Effector memory CD4-positive, alpha-beta T cell (primary cell): ENCODE data around the gene TNK2.
"Not testable (repeated sequence)": the region's sequence is repeated elsewhere in the genome, so short reads cannot be mapped to it uniquely, and the experiment has no call there.

ENCODE experiments used
- DNase-seq, 3 donors: peaks; one replicate each; pipeline ENCODE4 v3.0.0-alpha.2; 2020
- H3K27ac ChIP-seq: 2 replicates; pipeline ENCODE4 v1.7.0; 2013; ENCODE audit warnings: mild to moderate bottlenecking, low read length, moderate library complexity; ENCODE audit not compliant: insufficient read depth, poor library complexity, severe bottlenecking
- H3K27me3 ChIP-seq: replicated peaks from 2 replicates; pipeline ENCODE4 v1.7.0; 2013; ENCODE audit warnings: mild to moderate bottlenecking, low read length; ENCODE audit not compliant: insufficient read depth, control insufficient read depth, poor library complexity, severe bottlenecking
- H3K36me3 ChIP-seq: 2 replicates; pipeline ENCODE4 v1.7.0; 2013; ENCODE audit warnings: mild to moderate bottlenecking, low read length, moderate library complexity; ENCODE audit not compliant: control insufficient read depth, insufficient read depth
- H3K4me1 ChIP-seq: 2 replicates; pipeline ENCODE4 v1.7.0; 2013; ENCODE audit warnings: low read length, mild to moderate bottlenecking; ENCODE audit not compliant: control insufficient read depth, insufficient read depth, poor library complexity, severe bottlenecking
- H3K4me3 ChIP-seq: 2 replicates; pipeline ENCODE4 v1.7.0; 2013; ENCODE audit warnings: low read length, low read depth, mild to moderate bottlenecking; ENCODE audit not compliant: insufficient read depth, poor library complexity, severe bottlenecking
- H3K9me3 ChIP-seq: 2 replicates; pipeline ENCODE4 v1.7.0; 2013; ENCODE audit warnings: mild to moderate bottlenecking, low read length, moderate library complexity; ENCODE audit not compliant: control insufficient read depth

Gene TNK2

DNA sequence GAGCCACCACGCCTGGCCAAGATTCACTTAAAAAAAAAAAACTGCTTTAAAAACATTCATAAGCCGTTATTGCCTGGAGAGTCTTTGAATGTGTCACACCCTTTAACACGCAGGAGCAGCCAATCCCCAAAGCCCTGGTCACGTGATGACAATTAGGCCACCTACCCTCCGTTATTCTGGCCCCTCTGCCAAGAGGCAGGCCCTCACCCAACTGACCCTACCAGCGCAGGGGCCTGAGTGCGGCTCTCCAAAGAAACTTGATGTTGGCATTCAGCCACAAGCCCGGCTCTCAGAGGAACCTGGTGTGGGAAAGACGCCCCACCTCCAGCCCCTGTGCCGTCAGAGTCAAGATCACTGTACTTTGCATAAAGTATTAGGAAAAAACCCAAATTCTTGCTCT lies 85.1 kb downstream of the TNK2 start:
- no peaks in the 10 kb centered on the region for H3K9me3 ChIP-seq
- H3K4me1 ChIP-seq: no peaks in the 10 kb centered on the region
- no peaks in the 10 kb centered on the region for H3K36me3 ChIP-seq
- H3K4me3 ChIP-seq: no peak overlapping the region
- H3K27me3 ChIP-seq: peaks cover 3% of the 10 kb centered on the region
- no peak overlapping the region for H3K27ac ChIP-seq
- DNase-seq: no peak

DNA sequence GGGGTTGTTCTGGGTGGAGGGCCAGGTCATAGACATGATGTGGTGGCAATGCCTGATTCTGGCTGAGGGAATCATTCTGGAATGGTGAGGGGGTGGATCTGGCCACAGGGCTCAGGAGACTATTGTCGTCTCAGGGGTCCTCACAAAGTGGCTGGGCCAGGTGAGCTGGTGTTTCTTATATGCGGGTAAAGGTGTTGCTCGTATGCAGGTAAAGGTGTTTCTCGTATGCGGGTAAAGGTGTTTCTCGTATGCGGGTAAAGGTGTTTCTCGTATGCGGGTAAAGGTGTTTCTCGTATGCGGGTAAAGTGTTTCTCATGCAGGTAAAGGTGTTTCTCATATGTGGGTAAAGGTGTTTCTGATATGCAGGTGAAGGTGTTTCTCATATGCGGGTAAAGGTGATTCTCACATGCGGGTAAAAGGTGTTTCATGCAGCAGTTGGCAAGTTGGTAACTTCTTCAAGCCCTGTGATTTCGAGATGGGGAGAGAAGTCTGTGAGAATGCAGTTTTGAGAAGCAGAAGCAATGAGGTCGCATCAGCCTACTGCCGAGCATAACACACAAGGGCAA lies 86.1 kb downstream of the TNK2 start:
- H3K27me3 ChIP-seq: peaks cover 3% of the 10 kb centered on the region
- H3K27ac ChIP-seq: no peak overlapping the region
- no peaks in the 10 kb centered on the region for H3K9me3 ChIP-seq
- H3K4me3 ChIP-seq: no peak overlapping the region
- no peak for DNase-seq
- no peaks in the 10 kb centered on the region for H3K36me3 ChIP-seq
- H3K4me1 ChIP-seq: no peaks in the 10 kb centered on the region

DNA sequence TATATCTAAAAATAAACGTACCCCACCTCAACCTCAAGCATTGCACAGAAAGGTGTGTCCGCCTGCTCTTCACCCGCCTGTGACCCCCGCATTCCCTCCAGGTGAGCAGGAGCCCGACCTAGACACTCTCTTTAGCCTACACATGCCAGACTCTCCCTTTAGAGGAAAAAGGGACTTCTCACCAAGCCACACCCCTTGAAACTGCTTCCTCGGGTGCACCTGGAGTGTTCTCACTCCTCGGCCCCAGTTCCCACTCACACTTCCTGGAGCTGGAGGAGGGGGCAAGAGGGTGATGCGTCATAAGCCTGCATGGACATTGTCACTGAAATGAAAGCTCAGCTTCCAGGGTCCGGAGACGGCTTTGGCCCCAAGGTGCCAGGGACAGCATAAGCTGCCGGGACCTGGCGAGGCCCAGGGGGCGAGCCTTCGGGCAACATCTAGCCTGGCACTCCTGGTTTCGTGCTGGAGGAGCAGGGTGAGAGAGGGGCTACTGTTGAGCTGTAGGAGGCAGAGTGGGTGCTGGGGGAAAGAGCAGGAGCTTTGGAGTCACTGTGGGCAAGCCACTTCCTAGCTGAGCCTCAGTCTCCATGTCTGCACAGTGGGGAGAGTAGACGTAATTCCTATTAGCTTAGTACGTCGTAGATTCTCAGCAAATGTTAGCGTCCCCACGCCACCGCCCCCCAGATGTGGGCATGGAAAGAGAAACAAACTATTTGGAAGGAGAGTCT lies 86.8 kb downstream of the TNK2 start:
- peaks cover 3% of the 10 kb centered on the region for H3K27me3 ChIP-seq
- no peaks in the 10 kb centered on the region for H3K9me3 ChIP-seq
- H3K4me3 ChIP-seq: no peak overlapping the region
- DNase-seq: no peak
- H3K27ac ChIP-seq: no peak overlapping the region
- H3K4me1 ChIP-seq: no peaks in the 10 kb centered on the region
- no peaks in the 10 kb centered on the region for H3K36me3 ChIP-seq

DNA sequence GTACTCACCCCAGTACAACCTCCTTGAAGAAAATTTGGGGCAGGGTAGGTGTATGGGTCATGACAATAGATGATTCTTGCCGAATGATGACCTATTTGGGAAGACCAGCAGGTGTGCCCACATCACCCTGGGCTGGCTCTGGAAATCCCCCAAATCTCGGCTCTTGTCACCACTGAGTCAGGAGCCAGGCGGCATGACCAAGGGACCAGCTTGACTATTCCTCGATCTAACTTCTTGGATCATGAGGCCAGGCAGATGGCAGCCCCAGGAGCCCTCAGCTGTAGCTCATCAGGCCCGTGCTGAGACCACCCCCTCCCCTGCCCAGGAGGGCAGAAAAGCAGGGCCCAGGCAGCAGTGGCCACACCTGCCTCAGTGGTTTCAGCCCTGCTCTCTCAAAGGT lies 87.5 kb downstream of the TNK2 start:
- Histone ChIP-seq H3K4me1 (no peaks in the 10 kb centered on the region), H3K9me3 (no peaks in the 10 kb centered on the region), H3K27me3 (peaks cover 3% of the 10 kb centered on the region), H3K27ac (no peak overlapping the region), H3K36me3 (no peaks in the 10 kb centered on the region), H3K4me3 (no peak overlapping the region)
- DNase-seq: no peak

DNA sequence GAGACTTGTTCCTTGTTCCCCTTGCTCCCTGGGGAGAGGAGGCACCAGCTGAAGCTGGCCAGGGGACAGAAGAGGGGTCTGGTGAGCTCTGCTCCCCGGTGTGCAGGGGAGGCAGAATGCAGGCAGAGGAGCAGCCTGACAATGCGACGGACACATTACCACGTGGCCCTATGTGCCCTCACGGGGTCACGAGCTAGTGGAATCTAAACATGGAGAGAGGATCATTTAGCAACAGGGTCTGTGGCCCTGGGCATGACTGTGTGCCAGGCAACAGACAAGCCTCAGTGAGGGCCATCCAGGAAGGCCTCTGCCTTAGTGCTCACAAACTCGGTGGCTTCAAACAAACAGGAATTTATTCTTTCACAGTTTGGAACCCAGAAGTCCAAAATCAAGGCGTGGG lies 88.2 kb downstream of the TNK2 start:
- H3K36me3 ChIP-seq: no peaks in the 10 kb centered on the region
- no peak overlapping the region for H3K4me3 ChIP-seq
- H3K27ac ChIP-seq: no peak overlapping the region
- H3K4me1 ChIP-seq: no peaks in the 10 kb centered on the region
- H3K27me3 ChIP-seq: peaks cover 3% of the 10 kb centered on the region
- no peaks in the 10 kb centered on the region for H3K9me3 ChIP-seq
- no peak for DNase-seq

DNA sequence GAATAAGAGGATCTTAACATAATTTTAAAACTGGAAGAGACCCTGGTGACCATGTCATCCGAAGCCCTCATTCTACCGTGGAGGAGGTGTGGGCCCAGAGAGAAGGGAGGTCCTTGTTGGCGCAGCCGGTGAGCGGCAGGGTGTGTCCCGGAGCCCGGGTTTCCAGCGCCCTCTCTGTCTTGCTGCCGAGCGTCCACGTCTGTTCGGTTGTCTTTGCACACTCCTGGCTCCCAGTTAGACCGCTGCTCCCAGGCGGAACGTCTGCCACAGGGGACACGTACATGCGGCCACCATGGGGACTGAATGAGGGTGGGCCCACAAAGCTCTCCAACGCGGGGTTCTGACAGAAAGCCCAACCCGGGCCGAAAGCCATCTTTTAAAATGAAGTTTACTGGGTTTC lies 90.0 kb downstream of the TNK2 start:
- Histone ChIP-seq H3K36me3 (no peaks in the 10 kb centered on the region), H3K4me1 (no peaks in the 10 kb centered on the region), H3K27ac (no peak overlapping the region), H3K9me3 (no peaks in the 10 kb centered on the region), H3K27me3 (no peaks in the 10 kb centered on the region), H3K4me3 (no peak overlapping the region)
- no peak for DNase-seq

DNA sequence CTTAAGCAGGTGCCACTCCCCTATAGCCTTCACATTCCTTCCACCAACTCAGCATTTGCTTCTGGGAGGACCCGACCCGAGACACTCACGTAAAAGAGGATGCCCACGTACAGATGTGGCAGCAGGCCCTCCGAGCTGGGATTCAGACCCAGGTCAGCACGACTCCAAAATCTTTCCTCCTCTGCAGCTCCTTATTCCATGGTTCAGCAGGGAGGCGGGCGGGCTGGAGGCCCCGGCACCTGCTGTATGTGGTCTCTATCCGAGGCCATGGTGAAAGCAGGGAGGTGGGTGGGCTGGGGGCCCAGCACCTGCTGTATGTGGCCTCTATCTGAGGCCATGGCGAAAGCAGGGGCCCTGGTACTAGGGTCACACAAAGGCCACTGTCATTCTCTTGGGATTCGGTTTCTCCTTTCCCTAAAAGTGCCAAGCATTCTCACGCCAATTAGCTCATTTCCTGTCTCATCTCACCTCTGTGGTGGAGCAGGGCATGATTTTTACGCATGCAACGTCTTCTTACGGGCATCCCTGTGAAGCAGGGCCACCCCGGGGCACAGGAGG lies 90.7 kb downstream of the TNK2 start:
- Histone ChIP-seq H3K9me3 (no peaks in the 10 kb centered on the region), H3K4me3 (no peak overlapping the region), H3K4me1 (no peaks in the 10 kb centered on the region), H3K27me3 (no peaks in the 10 kb centered on the region), H3K27ac (no peak overlapping the region), H3K36me3 (no peaks in the 10 kb centered on the region)
- DNase-seq: no peak

DNA sequence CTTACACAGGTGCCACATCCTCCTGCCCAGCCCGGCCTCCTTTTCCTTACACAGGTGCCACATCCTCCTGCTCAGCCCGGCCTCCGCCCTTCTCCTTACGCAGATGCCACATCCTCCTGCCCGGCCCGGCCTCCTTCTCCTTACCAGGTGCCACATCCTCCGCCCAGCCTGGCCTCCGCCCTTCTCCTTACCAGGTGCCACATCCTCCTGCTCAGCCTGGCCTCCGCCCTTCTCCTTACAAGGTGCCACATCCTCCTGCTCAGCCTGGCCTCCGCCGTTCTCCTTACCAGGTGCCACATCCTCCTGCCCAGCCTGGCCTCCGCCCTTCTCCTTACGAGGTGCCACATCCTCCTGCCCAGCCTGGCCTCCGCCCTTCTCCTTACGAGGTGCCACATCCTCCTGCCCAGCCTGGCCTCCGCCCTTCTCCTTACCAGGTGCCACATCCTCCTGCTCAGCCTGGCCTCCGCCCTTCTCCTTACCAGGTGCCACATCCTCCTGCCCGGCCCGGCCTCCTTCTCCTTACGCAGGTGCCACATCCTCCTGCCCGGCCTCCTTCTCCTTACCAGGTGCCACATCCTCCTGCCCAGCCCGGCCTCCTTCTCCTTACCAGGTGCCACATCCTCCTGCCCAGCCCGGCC lies 92.0 kb downstream of the TNK2 start:
- H3K4me3 ChIP-seq, H3K4me1 ChIP-seq, DNase-seq, H3K36me3 ChIP-seq, H3K9me3 ChIP-seq, H3K27me3 ChIP-seq, H3K27ac ChIP-seq: not testable (repeated sequence)

DNA sequence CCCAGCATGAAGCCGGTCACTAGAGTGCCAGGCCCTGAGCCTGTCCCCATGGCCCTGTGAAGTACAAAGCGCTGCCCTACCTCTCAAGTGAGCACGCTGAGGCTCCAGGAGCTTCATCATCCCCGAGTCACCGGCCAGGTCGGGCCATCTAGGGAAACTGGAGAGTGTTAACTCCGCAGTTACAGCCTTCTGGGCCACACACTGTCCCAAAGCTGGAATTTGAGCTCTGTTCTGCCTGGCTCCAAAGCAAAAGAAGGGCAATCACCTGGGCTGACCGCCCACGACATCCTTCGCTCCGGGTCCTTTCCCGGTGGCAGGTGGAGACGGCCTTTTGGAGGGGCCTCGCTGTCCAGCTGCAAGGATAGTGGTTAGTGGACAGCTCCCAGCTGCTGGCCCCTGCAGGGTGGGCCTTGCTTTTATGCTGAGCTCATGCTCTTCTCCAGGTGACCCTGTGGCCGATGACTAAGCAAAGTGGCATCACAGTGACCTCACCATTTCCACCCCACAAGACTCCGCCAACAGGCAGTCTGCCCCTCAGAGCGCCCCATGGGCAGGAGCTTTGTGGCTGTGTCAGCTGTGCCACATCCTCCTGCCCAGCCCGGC lies 93.1 kb downstream of the TNK2 start:
- Histone ChIP-seq H3K36me3 (no peaks in the 10 kb centered on the region), H3K4me3 (no peak overlapping the region), H3K27ac (no peak overlapping the region), H3K27me3 (no peaks in the 10 kb centered on the region), H3K4me1 (no peaks in the 10 kb centered on the region), H3K9me3 (no peaks in the 10 kb centered on the region)
- no peak for DNase-seq
